Vagina (tissue), 2 donors: ENCODE results near the gene POU6F2.

Experiments
- POLR2A ChIP-seq, 2 donors: fragments of 450-650 bp; IDR thresholded peaks; one replicate each; pipeline ENCODE4 v1.6.1; 2017; ENCODE audit warnings: antibody characterized with exemption in 2 of 2, mild to moderate bottlenecking in 2 of 2, moderate library complexity in 2 of 2
- TF ChIP-seq, protein P1 (sequence below), 3 experiments: fragments of 450-650 bp in 2 of 3; fragments of 200-600 bp in 1 of 3; sonication (generic) in 1 of 3; IDR thresholded peaks; one replicate each; pipeline ENCODE4 v1.5.1; 2017 to 2019; ENCODE audit warnings: antibody characterized with exemption in 3 of 3, mild to moderate bottlenecking in 2 of 3, moderate library complexity in 2 of 3

DNA sequence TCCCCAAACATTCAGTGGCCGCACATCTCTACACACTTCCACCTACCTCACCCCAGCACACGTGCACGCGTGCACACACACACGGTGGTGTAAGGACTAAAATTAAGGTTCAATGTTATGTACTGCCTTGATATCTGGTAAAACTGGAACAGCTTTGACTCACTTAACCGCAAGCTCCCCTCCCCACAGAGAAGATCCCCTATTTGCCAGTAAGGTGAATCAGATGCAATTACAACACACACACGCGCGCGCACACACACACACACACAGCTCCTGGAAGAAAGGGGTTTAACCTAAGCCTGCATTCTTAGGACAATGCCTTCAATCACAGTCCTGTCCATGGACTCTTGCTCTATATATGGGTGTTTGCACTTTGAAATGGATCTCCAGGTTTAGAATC lies 43.2 kb upstream of the POU6F2 start:
- no peak for TF ChIP-seq POLR2A (IDR thresholded peaks at IDR 0.05)
- TF ChIP-seq, protein P1, sequence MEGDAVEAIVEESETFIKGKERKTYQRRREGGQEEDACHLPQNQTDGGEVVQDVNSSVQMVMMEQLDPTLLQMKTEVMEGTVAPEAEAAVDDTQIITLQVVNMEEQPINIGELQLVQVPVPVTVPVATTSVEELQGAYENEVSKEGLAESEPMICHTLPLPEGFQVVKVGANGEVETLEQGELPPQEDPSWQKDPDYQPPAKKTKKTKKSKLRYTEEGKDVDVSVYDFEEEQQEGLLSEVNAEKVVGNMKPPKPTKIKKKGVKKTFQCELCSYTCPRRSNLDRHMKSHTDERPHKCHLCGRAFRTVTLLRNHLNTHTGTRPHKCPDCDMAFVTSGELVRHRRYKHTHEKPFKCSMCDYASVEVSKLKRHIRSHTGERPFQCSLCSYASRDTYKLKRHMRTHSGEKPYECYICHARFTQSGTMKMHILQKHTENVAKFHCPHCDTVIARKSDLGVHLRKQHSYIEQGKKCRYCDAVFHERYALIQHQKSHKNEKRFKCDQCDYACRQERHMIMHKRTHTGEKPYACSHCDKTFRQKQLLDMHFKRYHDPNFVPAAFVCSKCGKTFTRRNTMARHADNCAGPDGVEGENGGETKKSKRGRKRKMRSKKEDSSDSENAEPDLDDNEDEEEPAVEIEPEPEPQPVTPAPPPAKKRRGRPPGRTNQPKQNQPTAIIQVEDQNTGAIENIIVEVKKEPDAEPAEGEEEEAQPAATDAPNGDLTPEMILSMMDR (IDR thresholded peaks at IDR 0.05), result no peak
